Suprapubic skin (tissue), 4 donors: ENCODE measurements around the gene FYN.

Experiments
- CTCF ChIP-seq, 2 donors: fragments of 200-600 bp in 1 of 2; fragments of 450-650 bp in 1 of 2; sonication (generic) in 1 of 2; IDR thresholded peaks; one replicate each; pipeline ENCODE4 v1.5.1; 2016 to 2019; ENCODE audit warnings: antibody characterized with exemption in 2 of 2, mild to moderate bottlenecking in 1 of 2, moderate library complexity in 1 of 2
- EP300 ChIP-seq: sonication (generic); formaldehyde crosslinking; IDR thresholded peaks from one replicate; pipeline ENCODE4 v1.6.1; 2017; ENCODE audit warnings: antibody characterized with exemption
- POLR2A ChIP-seq, 2 donors: fragments of 450-650 bp; IDR thresholded peaks; one replicate each; pipeline ENCODE4 v1.6.1; 2017; ENCODE audit warnings: antibody characterized with exemption in 2 of 2, mild to moderate bottlenecking in 2 of 2, moderate library complexity in 2 of 2
- POLR2AphosphoS5 ChIP-seq, 3 donors: sonication (generic); formaldehyde crosslinking; IDR thresholded peaks; one replicate each; pipeline ENCODE4 v1.6.1; 2017; ENCODE audit warnings: antibody characterized with exemption in 3 of 3

- no peak for TF ChIP-seq POLR2AphosphoS5 (IDR thresholded peaks at IDR 0.05)
- TF ChIP-seq CTCF (IDR thresholded peaks at IDR 0.05), result no peak
- TF ChIP-seq POLR2A (IDR thresholded peaks at IDR 0.05), result no peak
- no peak for TF ChIP-seq EP300
Observed at GRCh38 chr6:111922454-111923297, 49.4 kb upstream of the FYN start.
